ENCODE measurements around the gene USO1.

DNA sequence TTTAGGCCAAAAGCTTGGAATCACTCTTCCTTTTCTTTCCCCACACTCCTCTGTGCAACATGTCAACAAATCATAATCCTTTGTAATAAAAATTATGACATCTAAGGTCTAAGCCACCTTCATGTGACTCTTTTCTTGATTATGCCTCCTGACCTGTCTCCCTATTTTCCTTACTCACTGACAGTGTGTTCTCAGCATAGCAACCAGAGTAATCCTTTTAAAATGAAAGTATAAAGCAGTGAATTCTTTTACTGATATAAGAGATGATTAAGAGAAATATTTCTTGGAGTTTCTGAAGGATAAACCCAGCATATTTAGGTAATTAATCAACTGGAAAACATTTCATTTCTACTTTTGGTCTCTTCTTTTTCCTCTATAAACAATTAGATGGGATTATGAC is 44.7 kb downstream of the USO1 start:
- TF ChIP-seq EZH2 (IDR thresholded peaks at IDR 0.05) (no peak), POLR2AphosphoS5 (IDR thresholded peaks at IDR 0.05; ENCODE audit: borderline replicate concordance, low read depth, low read length) (no peak)
